AG09309 (cell line): ENCODE data around the gene SCD5.

ENCODE experiments used
- DNase-seq: peaks from one replicate; pipeline ENCODE4 v3.0.0-alpha.2; 2010; ENCODE audit warnings: low read depth
- H3K4me3 ChIP-seq: 2 replicates; pipeline ENCODE4 v1.5.1; 2011; ENCODE audit warnings: mild to moderate bottlenecking, low read depth, low read length, moderate library complexity; ENCODE audit not compliant: control insufficient read depth
- CTCF ChIP-seq: IDR thresholded peaks from 2 replicates; pipeline ENCODE4 v1.5.1; 2011; ENCODE audit warnings: mild to moderate bottlenecking, low read depth, low read length, inconsistent platforms; ENCODE audit not compliant: insufficient read depth, control insufficient read depth; ENCODE audit errors: missing control alignments

SCD5 gene

GRCh38 chr4:82809619-82810018 is 11.0 kb upstream of the SCD5 start:
- DNase-seq, result no peak
- no peak overlapping the region for H3K4me3 ChIP-seq
- no peak for TF ChIP-seq CTCF

- no peak for TF ChIP-seq CTCF
- H3K4me3 ChIP-seq, result no peak overlapping the region
- DNase-seq, result no peak
These were observed 5.2 kb upstream of the SCD5 start for GRCh38 chr4:82803746-82804145.

GRCh38 chr4:82802911-82803310 is 4.3 kb upstream of the SCD5 start:
- DNase-seq, result no peak
- no peak for TF ChIP-seq CTCF
- H3K4me3 ChIP-seq, result no peak overlapping the region

GRCh38 chr4:82801910-82802521 is 3.4 kb upstream of the SCD5 start:
- TF ChIP-seq CTCF, result peak; percentile 55
- no peak for DNase-seq
- no peak overlapping the region for H3K4me3 ChIP-seq

- TF ChIP-seq CTCF, result no peak
- DNase-seq, result no peak
- peak overlapping the region; percentile 80 for H3K4me3 ChIP-seq
These were observed 648 bp upstream of the SCD5 start for GRCh38 chr4:82799006-82799881.

- TF ChIP-seq CTCF, result no peak
- no peak for DNase-seq
- H3K4me3 ChIP-seq, result peak overlapping the region; percentile 80
These were observed 1.0 kb downstream of the SCD5 start for GRCh38 chr4:82797405-82798111.
